GM21528 (cell line): Measurements from ENCODE around the gene PDE6H.

Source experiments
- ATAC-seq: cut with Tn5 transposase; IDR thresholded peaks from one replicate; pipeline ENCODE4 v1.9.1; 2021; ENCODE audit warnings: mild to moderate bottlenecking, moderate library complexity; ENCODE audit not compliant: unreplicated experiment, low FRiP score

PDE6H gene

DNA sequence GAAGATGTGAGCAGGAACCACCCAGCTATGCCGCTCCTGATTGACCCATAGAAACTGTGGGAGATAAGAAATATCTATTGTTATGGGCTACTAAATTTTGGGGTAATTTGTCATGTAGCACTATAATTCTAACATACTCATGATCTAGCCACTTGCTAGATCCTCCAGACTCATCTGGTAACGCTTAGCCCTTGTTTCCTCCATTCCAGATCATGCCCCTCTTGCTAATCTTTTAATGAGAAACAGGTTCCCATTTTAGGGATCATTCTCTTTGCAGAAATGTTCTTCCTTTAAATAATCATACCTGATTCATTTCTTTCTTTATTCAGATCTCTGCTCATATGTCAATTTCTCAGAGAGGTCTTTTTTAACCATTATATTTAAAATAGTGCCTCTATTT is 7.6 kb upstream of the PDE6H start:
- ATAC-seq, result no peak

DNA sequence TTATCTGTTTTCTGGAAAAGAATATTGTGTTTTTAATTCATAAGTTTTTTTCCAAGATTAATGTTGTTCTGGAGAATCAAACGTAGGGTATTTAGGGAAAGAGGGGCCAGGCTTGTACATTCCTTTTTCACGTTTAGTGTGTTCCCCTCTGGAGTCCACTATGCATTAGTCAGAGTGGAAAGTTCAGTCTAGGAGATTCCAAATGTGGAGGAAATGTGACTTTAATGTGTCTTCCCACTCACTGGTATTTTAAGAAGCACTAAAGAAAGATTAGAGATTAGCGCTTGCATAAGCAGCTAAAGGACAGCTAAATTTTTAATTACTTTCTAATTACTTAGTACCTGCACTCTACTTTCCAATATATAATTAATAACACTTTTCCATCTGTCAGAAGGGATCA is 4.4 kb upstream of the PDE6H start:
- no peak for ATAC-seq

DNA sequence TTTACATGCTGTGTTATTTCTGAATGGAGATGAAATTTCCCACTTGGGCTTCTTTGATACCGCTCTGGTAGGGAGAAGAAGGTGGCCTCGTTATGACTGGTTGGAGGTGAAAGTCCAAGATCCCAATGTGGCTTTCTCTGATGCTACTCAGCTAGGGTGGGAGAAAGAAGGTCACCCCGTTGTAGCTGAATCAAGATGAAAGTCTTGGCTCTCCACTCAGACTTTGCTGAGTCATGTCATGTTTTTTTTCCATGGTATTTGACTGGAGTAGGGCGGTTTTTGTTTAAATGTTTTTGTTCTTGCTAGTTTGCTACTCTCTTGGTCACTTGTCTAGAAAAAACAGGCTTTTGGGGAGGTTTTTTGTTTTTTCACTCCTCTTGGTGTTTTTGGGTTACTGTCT is 2.4 kb upstream of the PDE6H start:
- ATAC-seq, result no peak

DNA sequence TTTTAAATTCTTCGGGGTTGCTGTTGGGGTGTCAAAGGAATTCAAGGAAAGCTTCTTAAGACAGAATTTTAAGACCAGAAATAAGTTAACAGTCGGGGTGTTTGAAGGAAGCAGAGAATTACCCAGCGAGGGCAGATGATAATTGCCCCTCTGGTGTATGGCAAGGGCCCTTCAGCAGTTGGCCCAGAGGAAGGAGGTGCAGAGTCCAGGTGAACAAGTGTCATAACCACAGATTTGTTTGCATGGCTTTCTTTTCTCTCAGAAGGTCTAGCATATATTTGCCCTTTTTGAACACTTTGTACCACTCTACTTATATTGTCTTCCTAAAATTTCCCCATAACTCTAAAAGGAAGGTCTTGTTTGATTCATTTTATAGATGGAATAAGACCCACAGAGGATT is 1.8 kb downstream of the PDE6H start:
- no peak for ATAC-seq

DNA sequence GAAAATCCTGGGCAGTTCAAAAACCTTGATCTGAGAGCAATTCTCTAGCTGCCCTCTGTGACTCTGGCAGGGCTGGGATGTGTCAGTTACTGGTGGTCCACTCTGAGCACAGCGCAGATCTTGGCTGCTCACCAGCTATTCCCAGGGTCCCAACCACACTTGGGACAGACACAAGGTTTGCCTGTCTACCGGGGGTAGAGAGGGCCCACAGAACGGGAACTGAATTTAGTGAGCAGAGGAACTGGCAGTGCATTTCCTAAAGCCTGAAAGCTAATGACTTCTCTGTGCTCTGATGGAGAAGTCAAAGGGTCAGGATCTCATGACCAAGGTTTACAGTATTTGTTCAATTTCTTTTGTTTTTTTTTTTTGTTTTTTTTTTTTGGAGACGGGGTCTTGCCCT is 2.6 kb downstream of the PDE6H start:
- no peak for ATAC-seq

DNA sequence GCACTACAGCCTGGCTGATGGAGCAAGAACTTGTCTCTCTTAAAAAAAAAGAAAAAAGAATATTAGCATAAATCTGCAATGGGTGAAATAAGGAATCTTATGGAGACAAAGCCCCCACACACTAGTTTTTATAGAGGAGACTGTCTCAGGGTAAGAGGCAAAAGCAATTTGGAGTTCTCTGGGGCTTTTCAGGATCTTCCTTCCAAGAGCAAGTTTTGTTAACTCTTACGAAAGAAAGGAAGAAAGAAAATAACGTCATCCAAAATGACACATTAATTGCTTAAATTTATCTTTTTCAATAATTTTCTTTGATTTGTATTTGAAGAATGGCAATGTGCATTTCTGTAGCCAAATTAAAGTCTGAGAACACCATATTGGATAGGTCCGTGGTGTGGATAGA is 3.8 kb downstream of the PDE6H start:
- ATAC-seq, result no peak

DNA sequence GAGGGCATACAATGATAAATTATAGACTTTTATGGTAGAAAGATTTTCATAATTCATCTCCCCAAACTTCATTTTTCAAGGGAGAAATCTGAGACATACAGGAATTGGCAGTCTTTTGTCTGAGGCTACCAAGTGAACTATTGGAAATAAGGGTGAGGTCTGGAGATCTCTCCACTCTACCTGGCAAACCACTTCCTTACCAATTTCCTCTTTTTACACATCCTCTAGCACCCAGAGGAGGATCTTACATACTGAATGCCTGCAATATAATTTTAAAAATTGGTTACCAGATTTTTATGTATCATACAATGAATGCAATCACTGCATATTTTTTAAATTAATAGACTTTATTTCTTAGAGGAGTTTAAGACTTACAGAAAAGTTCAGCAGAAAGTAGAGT is 6.6 kb downstream of the PDE6H start:
- ATAC-seq, result no peak

DNA sequence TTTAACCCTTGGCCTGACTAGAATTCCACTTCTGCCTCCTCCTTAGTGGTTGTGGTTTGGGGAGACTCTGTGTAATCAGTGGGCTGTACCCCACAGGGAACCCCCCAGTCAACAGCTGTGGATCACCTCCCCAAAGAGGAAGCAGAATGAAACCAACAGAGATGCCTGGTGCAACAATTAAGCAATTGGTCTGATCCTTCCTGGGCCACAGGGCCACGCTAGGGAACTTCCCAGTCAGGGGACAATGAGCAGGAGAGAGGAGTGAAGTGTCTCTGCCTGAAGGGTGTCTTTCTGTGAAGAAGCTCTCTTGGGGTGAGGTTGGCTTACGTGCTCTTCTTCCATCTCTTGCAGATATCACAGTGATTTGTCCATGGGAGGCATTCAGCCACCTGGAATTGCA is 8.2 kb downstream of the PDE6H start:
- ATAC-seq, result no peak

DNA sequence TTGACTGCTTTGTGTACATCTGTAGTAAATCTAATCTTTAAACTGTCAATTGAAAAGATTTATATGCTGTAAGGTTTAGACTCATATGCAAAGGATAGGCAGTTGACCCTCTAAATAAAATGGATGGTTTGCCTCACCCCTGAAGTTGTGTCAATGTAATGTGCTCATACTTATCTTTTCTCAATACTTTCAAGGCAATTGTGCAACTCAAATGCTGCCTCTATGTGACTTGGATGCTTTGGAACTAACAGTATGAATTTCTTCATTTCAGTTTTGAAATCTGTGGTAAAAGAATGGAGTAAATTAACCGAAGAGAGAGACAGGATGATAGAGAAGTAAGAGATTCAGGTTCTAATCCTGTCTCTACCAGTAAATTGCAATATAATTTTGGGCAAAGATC is 9.7 kb downstream of the PDE6H start:
- ATAC-seq, result no peak

DNA sequence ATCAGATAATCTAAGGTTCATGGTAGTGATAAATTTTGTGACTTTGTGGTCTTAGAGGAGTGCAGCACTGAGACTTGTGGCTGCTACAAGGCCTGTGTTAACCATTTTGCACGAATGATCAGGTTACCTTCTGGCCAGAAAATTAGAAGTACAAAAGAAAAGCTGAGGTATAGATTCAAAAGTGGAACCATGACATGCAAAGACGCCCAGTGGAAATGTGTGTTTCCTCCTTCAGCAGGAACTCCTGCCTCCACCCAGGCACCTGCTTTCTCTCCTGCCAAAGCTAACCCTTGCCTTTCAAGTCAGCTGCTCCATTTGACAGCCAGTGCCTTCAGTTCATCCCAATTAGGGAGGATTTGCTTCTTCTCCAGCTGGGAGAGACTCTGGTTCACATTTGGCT is 10.1 kb downstream of the PDE6H start:
- ATAC-seq, result no peak

DNA sequence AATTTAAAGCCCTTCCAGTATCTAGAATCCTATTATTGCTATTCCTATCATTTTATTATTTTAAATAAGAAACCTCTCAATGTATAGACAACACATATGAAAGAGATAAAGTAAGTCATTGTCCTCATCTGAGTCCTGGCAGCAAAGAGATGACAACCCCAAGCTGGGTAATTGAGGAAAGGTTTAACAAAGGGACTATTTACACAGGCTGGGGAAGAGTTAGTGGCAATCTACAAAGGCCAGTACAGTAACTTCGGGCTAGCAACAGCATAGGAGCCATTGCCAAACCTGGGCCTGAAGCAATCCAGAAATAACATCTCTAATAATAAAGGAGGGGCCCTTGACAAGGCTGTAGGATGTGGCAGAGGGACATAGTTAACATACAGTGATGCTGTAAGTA is 11.2 kb downstream of the PDE6H start:
- ATAC-seq, result no peak

DNA sequence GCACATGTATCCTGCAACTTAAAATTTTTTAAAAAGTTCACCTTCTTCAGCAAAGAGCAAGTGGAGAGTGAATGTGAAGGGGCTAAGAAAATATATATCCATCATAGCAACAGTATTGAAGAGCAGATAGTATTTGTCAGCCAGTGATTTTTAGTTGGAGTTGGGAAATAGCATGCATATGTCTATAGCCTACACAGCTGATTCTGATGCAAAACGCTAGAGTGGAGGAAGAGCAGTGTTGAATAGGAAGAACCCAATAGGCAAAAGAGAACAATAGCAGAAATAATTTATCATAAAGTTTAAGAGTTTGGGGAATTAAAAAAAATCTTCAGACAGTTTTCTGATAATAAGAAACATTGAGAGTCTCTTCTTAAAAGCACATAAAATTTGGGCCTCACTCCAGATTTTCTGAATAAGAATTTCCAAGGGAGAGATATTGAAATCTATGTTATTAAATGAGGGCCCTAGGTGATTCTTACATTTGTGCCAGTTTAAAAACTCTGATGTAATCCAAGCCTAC is 12.0 kb downstream of the PDE6H start:
- no peak for ATAC-seq

DNA sequence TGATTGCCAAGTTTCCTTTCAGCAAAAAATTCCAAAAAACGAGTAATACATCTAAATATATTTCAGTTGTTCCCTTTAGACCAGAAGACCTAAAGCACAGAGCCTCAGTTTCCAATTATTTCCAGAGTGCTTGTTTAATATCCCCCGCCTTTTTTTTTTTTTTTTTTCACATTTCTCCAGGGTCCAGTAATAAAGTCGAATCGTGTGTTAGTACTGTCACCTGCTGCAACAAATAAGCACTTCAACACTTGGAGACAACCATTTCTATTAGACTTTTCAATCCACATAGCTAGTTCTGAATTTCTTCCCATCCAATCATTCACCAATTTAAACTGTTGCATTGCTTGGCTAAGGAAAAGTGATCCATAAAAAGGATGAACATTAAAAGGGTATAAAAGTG is 13.6 kb downstream of the PDE6H start:
- no peak for ATAC-seq

DNA sequence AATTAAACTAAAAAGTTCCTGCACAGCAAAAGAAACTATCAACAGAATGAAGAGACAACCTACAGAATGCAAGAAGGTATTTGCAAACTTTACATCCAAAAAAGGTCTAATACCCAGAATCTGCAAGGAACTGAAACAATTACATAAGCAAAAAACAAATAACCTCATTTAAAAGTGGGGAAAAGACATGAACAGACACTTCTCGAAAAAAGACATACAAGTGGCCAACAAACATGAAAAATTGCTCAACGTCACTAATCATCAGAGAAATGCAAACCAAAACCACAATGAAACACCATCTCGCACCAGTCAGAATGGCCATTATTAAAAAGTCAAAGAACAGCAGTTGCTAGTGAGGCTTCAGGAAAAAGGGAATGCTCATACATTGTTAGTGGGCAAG is 15.2 kb downstream of the PDE6H start:
- ATAC-seq, result no peak

DNA sequence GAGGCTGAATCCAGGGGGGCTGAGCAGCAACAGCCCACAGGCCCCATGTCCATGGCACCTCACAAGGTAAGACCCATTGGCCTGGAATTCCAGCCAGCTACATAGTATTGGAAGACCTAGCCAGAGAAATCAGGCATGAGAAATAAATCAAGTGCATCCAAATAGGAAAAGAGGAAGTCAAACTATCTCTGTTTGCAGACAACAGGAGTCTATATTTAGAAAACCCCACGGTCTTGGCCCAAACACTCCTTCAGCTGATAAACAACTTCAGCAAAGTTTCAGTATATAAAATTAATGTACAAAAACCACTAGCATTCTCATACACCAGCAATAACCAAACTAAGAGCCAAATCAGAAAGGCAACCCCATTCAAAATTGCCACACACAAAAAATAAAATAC is 16.9 kb downstream of the PDE6H start:
- no peak for ATAC-seq

DNA sequence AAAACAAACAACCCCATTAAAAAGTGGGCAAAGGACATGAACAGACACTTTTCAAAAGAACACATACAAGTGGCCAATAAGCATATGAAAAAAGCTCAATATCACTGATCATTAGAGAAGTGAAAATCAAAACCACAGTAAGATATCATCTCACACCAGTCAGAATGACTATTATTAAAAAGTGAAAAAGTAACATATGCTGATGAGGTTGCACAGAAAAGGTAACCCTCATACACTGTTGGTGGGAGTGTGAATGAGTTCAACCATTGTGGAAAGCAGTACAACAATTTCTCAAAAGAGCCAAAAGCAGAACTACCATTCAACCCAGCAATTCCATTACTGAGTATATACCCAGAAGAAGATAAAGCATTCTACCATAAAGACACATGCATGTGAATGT is 18.2 kb downstream of the PDE6H start:
- ATAC-seq, result no peak

DNA sequence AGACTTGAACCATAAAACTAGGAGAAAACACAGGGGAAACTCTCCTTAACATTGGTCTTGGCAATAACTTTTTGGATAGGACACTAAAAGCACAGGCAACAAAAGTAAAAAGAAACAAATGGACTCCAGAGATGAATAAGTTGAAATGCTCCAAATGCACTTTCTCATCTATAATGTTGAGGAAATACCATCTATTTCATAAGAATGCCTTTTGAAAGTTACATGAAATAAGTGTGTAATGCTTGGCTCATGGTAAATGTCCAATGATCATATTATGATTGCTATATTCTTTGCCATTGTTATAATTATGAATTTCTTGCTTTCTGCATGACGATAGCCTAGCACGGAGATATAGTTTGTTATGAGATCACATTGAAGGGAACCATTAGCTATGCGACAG is 19.8 kb downstream of the PDE6H start:
- no peak for ATAC-seq

DNA sequence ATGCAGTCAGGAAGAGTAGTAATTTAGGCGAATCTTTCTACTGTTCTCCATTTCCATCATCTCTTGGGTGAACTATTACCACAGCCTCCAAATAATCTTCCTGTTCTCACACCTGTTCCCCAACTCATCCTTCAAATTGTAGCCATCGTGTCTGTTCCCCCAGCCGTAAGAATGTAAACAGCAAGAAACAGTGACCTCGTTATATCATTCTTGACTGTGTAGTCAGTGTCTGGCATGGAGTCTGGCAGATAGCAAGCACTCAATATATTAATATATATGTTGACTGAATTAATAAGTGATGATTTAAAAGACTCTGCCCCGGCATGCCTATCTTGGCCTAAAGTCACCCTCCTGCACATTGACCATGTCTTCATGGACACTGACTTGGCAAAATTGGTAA is 20.3 kb downstream of the PDE6H start:
- no peak for ATAC-seq

DNA sequence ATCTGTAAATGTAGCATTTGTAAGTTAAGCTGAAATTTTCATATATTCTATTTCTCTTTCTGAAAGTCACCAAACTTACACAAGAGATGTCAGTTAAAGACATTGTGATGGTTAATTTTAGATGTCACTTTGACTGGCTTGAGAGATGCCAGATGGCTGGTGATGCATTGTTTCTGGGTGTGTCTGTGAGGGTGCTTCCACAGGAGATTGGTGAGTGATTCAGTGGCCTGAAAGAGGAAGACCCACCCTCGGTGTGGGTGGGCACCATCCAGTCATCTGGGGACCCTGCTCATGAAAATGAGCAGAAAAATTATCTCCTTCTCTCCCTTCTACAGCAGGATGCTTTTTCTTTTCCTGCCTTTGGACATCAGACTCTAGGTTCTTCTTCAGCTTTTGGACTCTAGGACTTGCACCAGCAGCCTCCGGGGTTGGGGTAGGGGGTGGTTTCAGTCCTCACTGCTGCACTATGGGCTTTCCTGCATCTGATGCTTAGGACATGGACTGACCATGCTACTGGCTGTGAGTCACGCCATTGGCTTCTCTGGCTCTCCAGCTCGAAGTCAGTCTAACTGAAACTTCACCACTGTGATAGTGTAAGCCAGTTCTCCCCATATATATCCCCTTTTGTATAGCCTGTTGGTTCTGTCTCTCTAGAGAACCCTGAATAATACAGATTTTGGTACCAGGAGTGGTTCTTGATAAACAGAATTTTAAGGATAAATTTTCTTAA is 20.9 kb downstream of the PDE6H start:
- ATAC-seq, result no peak

DNA sequence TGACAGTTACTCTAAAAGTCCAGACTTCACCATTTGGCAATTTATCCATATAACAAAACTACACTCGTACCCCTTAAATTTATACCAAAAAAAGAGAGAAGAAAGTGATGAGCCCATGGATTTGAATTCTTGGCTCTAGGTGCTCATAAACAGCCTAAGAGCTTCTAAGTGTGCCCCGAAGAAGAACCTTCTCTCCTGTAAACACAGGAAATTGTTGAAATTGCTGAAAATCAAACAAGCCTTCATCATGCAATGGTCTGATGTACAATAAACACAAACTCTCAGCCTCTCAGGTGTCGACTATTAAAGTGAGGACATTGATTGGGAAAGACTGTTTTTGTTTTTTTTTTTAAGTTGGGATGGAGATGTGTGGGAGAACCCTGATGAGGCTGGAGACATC is 21.8 kb downstream of the PDE6H start:
- no peak for ATAC-seq

DNA sequence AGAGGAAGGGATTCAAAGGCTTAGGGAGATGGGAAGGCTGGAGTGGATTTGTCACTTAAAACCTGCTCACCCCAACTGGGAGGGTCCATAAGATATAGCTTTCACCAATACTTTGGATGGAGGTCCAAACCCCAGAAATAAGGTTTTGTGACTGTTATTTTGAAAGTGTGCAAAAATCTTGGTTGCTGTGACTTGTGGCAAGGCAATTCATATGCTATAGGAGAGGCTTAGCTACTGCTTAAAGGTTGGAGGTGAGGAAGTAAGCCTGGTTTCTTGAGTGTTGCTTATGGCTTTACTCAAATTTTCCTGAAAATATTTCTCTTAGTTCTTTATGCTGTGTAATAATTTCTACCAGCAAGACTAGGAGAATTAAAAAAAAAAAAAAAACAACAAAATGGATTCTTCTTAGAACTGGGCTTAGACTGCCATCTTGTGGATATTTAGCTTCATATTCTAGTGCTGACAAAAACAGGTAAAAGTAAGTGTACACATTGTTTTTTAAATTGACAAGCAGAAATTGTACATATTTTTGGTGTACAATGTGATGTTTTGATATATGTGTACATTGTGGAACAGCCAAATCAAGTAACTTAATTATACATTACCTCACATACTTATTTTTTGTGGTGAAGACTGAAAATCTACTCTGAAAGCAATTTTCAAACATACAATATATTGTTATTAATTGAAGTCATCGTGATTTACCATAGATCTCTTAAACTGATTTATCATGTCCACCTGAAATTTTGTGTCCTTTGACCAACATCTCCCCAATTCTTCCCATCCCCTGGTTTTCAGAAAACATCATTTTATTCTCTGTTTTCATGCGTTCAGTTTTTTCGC is 23.0 kb downstream of the PDE6H start:
- ATAC-seq, result no peak

DNA sequence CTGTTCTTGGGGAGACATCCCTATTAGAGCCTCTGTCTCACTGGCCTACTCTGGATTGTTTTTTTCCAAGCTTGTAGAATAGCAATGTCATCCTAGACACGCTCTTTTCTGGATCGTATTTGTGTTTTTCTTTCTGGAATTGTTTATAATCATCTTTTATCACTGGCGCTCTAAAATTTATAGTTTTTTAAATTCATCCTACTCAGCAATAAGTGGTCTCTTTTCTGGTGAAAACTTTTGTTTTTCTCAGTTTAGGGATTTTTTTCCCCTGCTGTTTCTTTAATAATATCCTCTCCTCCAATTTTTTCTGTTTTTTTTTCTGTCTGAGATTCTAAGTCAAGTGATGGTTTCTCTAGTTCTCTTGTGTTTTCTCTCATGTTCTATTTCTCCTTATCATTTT is 25.2 kb downstream of the PDE6H start:
- ATAC-seq, result no peak
